Mucosa of stomach (tissue), 1 donor: ENCODE results near the gene ALG12.
A peak's percentile ranks its signal among the peaks of the same experiment; 100 is the strongest.

Source experiments
- H3K27me3 ChIP-seq: one replicate; pipeline ENCODE4 v1.7.0; 2013; ENCODE audit warnings: mild to moderate bottlenecking, low read length; ENCODE audit not compliant: control insufficient read depth, insufficient read depth
- H3K36me3 ChIP-seq: one replicate; pipeline ENCODE4 v1.7.0; 2013; ENCODE audit warnings: low read length; ENCODE audit not compliant: control insufficient read depth, insufficient read depth
- H3K4me1 ChIP-seq: one replicate; pipeline ENCODE4 v1.7.0; 2013; ENCODE audit warnings: mild to moderate bottlenecking, low read length; ENCODE audit not compliant: control insufficient read depth, insufficient read depth
- H3K4me3 ChIP-seq: one replicate; pipeline ENCODE4 v1.7.0; 2013; ENCODE audit warnings: low read length
- H3K9ac ChIP-seq: one replicate; pipeline ENCODE4 v1.7.0; 2013; ENCODE audit warnings: mild to moderate bottlenecking, low read length, moderate library complexity
- H3K9me3 ChIP-seq: one replicate; pipeline ENCODE4 v1.7.0; 2013; ENCODE audit warnings: mild to moderate bottlenecking, low read length, moderate library complexity; ENCODE audit not compliant: control insufficient read depth
- donor health status: Pancreatic carcinoma.

The ALG12 gene

GRCh38 chr22:49937758-49938564, 19.7 kb upstream of the ALG12 start:
- Histone ChIP-seq H3K9ac (no peak overlapping the region), H3K4me1 (peaks cover 51% of the 10 kb centered on the region), H3K4me3 (no peak overlapping the region), H3K36me3 (no peaks in the 10 kb centered on the region), H3K27me3 (no peaks in the 10 kb centered on the region), H3K9me3 (no peaks in the 10 kb centered on the region)

DNA sequence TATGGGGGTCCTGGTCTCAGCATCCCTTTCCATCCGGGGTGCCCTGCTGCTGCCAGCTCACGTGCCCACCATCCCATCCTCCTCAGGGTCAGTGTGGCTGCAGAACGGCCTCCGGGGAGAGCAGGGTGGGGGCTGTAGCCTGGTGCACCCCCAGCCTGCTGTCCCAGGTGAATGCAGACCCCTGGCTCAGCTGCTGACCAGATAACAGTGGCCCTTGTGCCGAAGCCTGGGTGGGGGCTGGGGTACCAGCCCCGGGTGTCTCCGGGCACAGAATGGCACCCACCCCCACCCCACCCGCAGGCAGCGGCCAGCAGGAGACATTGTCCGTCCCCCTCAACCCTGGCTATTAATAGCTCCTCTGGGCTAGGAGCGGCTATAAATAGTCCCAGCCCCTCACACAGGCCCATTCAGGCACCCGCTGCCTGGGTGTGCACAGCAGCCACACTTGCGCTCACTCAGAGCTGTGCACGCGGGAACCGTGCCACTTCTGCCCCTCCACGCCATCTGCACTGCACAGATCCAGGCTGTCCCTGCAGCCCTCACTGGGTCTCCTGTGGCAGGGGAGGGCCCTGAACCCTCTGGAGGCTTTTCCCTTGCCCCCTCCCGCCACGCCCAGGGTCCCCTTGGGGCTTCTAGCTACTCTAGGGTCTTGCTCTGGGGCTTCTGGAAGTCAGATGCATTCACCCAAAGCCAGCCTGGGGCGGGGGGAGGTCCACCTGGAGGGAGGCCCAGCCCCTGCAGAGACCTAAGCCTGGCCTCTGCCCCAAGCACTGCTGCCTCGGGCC, 18.9 kb upstream of the ALG12 start:
- Histone ChIP-seq H3K9ac (peak overlapping the region; percentile 65), H3K4me1 (peaks cover 43% of the 10 kb centered on the region), H3K4me3 (no peak overlapping the region), H3K36me3 (no peaks in the 10 kb centered on the region), H3K9me3 (no peaks in the 10 kb centered on the region), H3K27me3 (no peaks in the 10 kb centered on the region)

GRCh38 chr22:49936018-49936972, 18.1 kb upstream of the ALG12 start:
- Histone ChIP-seq H3K27me3 (no peaks in the 10 kb centered on the region), H3K36me3 (no peaks in the 10 kb centered on the region), H3K4me3 (no peak overlapping the region), H3K9ac (peak overlapping the region; percentile 65), H3K4me1 (peaks cover 47% of the 10 kb centered on the region), H3K9me3 (no peaks in the 10 kb centered on the region)

GRCh38 chr22:49935561-49935960, 17.3 kb upstream of the ALG12 start:
- Histone ChIP-seq H3K9ac (no peak overlapping the region), H3K27me3 (no peaks in the 10 kb centered on the region), H3K9me3 (no peaks in the 10 kb centered on the region), H3K36me3 (no peaks in the 10 kb centered on the region), H3K4me1 (peaks cover 54% of the 10 kb centered on the region), H3K4me3 (no peak overlapping the region)

DNA sequence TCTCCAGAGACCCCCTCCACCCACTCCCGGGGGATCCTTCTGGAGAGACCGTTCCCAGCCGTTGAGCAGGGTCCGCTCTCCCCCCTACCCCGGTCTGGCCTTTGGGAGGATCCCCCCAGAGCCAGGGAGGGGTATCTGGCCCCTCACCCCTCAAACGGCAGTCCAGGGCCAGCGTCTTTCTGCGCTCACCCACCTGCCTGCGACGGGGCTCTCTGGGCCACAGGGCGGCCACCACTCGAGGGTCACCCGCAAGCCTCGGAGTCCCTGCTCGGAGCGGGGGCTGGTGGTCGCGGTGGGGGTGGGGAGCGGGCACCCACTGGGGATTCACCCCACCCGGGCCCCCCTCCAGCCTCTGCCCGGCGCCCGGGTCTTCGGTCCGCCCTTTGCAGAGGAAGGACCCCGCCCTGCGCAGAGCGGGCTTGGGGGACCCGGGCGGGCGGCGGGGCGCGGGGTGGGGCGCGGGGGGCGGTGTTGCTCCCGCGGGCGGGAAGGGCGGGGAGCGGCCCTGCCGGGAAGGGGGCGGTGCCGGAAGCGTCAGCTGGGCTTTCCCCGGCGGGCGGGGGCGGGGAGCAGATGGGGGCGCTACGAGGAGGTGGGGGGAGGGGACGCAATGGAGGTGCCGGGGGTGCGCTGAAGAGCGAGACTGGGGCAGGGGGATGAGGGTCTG, 16.8 kb upstream of the ALG12 start:
- H3K9ac ChIP-seq = peak overlapping the region; percentile 70
- H3K9me3 ChIP-seq = no peaks in the 10 kb centered on the region
- peak overlapping the region; percentile 19 for H3K4me3 ChIP-seq
- peaks cover 2% of the 10 kb centered on the region for H3K27me3 ChIP-seq
- peaks cover 60% of the 10 kb centered on the region for H3K4me1 ChIP-seq
- H3K36me3 ChIP-seq = no peaks in the 10 kb centered on the region

DNA sequence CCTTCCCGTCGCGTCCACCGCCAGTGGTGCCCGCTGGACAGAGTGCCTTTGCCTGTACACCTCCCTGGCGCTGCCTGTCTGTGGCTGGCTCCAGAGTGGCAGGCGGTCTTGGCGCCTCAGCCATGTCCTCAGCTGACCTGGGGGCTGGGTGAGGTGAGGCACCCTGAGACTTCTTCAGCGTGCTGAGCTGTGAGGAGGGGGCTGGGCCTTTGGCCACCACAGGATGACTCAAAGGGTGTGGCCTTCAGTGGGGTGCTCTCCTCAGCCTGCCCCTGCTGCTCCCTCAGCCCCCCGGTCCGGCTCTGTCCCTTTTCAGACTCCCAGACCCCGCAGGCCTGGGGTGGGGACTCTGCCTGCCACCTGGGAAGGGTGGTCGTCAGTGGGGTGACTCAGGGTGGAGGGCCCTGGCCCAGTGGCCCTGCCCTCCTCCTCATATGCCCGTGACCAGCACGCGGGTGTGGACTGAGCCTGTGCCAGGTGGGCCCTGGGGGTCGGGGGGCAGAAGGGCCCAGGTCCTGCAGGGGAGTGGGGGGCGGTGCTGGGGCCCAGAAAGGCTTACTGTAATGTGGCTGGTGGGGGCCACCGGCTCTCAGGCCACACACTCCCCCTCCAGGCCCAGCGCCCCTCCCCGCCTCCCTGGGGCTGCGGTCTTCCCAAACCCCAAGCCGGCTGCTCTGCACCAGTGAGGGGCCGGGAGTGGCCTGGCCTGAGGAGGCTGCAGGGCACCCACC, 16.1 kb upstream of the ALG12 start:
- peak overlapping the region; percentile 70 for H3K9ac ChIP-seq
- H3K4me1 ChIP-seq = peaks cover 64% of the 10 kb centered on the region
- H3K27me3 ChIP-seq = peaks cover 7% of the 10 kb centered on the region
- H3K4me3 ChIP-seq = peak overlapping the region; percentile 19
- H3K36me3 ChIP-seq = no peaks in the 10 kb centered on the region
- no peaks in the 10 kb centered on the region for H3K9me3 ChIP-seq

GRCh38 chr22:49933236-49934159, 15.3 kb upstream of the ALG12 start:
- H3K4me3 ChIP-seq = no peak overlapping the region
- H3K9ac ChIP-seq = peak overlapping the region; percentile 70
- peaks cover 60% of the 10 kb centered on the region for H3K4me1 ChIP-seq
- H3K9me3 ChIP-seq = no peaks in the 10 kb centered on the region
- H3K27me3 ChIP-seq = peaks cover 7% of the 10 kb centered on the region
- H3K36me3 ChIP-seq = no peaks in the 10 kb centered on the region

DNA sequence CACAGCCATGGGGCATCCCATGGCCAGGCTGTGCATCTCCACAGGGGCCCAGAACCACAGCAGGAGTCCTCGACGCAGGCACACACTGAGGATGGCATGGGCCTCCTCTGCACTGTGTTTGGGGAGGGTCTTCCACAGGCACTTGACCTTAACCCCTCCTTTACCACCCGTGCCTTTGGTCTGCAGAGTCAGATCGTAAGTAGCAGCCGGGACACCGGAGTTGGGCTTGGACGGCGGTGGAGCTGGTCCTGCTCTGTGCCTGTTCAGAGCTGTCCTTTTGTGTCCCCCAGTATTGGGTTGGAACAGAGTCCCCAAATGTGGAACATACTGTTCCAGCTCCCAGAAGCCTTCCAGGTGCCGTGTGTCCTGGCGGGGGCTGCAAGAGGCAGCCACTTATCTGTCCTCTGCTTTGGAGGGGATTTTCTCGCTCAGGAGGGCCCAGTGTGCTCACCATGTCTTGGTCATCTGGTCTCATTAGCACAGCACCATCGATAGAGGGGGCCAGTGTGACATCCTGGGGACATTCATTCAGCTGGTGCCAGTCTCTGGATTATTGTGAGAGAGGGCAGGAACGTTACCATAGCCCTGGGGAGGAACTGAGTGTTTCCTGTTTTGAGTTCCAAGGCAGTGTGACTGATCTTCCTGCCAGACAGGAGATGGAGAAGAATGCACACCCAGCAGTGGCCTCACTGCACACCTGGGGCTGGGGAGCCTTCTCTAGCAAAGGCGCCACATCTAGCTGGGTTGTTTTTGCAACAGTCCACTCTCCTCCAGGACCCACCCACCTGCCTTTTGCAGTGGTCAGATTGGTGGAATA, 12.6 kb upstream of the ALG12 start:
- H3K4me3 ChIP-seq = no peak overlapping the region
- H3K9ac ChIP-seq = no peak overlapping the region
- no peaks in the 10 kb centered on the region for H3K9me3 ChIP-seq
- peaks cover 7% of the 10 kb centered on the region for H3K27me3 ChIP-seq
- peaks cover 41% of the 10 kb centered on the region for H3K4me1 ChIP-seq
- no peaks in the 10 kb centered on the region for H3K36me3 ChIP-seq

DNA sequence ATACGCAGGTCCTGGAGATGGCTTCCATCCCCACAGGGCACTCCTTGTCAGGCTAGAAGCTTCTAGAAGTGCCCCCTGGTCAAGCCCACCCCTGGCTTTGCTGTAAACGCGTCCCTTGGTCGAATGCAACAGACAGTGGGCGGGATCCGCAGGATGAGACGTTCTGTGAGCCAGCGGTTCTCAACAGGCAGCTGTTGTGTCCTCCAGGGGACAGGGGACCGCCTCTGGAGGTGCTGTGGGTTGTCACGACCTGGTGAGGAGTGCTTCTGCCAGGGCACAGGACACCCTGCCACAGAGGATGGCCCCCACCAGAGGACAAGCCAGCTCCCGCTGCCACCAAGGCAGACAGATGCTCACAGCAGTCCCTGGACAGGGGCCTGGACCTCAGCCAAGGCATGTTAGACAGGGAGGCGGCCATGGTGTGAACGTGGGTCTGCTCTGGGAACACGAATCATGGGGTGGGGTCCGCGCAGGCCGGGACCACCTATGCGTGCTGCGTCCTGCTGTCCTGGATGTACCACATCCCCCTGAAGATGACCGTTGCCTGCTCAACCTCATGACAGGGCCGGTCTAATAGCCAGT, 11.8 kb upstream of the ALG12 start:
- Histone ChIP-seq H3K4me3 (no peak overlapping the region), H3K27me3 (peaks cover 7% of the 10 kb centered on the region), H3K4me1 (peaks cover 41% of the 10 kb centered on the region), H3K9me3 (no peaks in the 10 kb centered on the region), H3K9ac (no peak overlapping the region), H3K36me3 (no peaks in the 10 kb centered on the region)
